Measurements from ENCODE around the gene PM20D2. TPM values are rescaled to one million over a fixed set of nuclear protein-coding genes. Genes with fewer than 3 reads are reported as not detected.

Gene PM20D2
- total RNA-seq, 1 experiment from 2014 or later: 4.9 TPM

DNA sequence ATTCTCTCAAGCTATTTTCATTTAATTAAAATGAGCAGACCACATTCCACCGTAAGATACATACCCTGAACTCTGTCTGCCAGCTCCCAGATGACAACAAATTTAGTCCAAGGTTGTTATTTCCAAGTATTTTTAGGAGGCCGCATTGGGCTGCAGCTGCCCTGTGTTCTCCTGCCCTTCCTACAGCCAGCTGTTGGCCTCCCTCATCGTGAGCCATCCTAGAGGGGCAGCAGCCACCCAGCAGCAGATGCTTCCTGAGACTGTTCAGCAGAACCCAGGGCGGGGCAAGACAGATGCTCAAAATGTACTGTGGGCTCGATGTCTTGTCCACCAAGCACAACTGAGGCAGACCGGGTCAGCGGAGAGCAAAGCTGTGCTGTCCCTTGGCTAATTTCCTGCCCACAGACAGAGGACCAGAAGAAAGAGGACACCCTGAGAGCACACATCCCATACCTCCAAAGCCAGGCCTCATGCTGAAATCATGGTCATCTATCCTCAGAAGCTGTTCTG is 54.9 kb downstream of the PM20D2 start:
- DNase-seq (ENCODE audit: low spot score): no peak

GRCh38 chr6:89204096-89204495 is 58.2 kb downstream of the PM20D2 start:
- no peak for DNase-seq (ENCODE audit: low spot score)

DNA sequence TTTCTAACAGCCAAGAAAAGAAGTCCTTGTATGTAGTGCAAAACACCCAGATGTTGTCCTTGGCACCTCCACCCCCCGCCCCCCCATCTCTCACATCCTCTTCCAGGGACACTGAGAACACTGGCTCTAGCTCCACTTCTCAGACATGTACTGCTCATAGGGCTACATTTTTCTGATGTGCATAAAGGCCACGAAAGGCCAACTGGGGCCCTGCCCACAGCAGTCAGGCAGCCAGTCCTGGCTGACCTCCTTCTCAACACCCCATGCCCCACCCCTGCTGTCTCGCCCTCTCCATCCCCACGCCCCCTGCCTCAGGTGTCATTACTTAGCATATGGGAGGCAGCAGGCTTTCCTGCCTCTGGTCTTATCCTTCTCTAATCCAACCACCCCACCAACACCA is 60.0 kb downstream of the PM20D2 start:
- no peak for DNase-seq (ENCODE audit: low spot score)

DNA sequence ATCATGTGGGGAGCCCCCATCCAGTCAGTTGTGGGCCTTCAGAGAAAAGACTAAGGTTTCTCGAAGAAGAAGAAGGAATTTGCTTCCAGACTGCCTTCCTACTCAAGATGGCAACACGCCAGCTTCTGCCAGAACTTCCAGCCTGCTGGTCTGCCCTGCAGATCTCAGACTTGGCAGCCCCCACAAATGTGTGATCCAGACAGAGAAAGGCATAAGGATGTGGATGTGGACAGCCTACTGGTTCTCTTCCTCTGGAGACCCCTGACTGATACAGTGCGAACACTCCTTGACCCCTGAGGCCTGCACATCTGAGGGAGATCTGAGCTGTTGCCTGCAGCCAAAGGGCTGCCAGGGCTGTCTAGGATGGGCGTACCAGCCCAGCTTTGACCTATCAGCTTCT is 62.7 kb downstream of the PM20D2 start:
- no peak for DNase-seq (ENCODE audit: low spot score)

DNA sequence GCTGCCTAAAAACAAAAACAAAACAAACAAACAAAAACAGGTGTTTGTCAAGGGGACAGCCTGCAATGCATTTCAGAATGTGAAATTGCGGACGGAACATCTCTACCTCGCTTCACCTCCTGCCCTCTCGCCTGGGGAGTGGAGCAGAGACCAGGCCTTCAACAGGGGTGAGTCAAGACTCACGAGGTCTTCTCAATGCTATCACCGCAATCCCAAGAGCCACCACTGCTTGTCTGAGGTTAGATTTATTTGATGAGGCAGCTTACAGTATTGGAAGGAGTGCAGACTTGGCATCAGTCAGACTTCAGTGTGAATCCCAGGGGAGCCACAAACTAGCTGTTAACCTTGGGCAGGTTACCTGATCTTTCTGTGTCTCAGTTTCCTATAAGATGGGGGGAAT is 63.6 kb downstream of the PM20D2 start:
- no peak for DNase-seq (ENCODE audit: low spot score)

GRCh38 chr6:89212472-89212871 is 66.6 kb downstream of the PM20D2 start:
- DNase-seq (ENCODE audit: low spot score): no peak

DNA sequence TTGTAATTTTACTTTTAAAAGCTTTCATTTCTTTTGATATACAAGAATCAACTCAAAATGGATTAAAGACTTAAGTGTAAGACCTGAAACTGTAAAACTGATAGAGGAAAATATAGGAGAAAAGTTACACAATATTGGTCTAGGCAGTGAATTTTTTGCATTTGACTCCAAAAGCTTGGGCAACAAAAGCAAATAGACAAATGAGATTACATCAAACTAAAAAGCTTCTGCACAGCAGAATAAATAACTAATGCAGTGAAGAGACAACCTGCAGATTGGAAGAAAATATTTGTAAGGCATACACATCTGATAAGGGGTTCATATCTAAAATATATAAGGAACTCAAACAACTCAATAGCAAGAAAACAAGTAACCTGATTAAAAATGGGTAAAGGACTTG is 68.3 kb downstream of the PM20D2 start:
- no peak for DNase-seq (ENCODE audit: low spot score)

Other genes starting within 250 kb of the PM20D2 start
- 16.1 and 18.2 TPM in 2 replicates for gene RNGTT, start 182.4 kb upstream of the PM20D2 start, total RNA-seq (2014; rRNA removed; shearing (Covaris generic))
- 22.7 and 24.3 TPM in 2 replicates for gene PNRC1, start 65.3 kb upstream of the PM20D2 start, total RNA-seq (2014; rRNA removed; shearing (Covaris generic))
- not detected in 2 replicates for gene SRSF12, start 28.0 kb upstream of the PM20D2 start, total RNA-seq (2014; rRNA removed; shearing (Covaris generic))
- not detected in 2 replicates for gene GABRR1, start 71.3 kb downstream of the PM20D2 start, total RNA-seq (2014; rRNA removed; shearing (Covaris generic))
- gene GABRR2, start 169.2 kb downstream of the PM20D2 start, total RNA-seq (2014; rRNA removed; shearing (Covaris generic)): 0.08 TPM in 1 of 2 replicates, not detected in the other
- gene UBE2J1, start 206.7 kb downstream of the PM20D2 start, total RNA-seq (2014; rRNA removed; shearing (Covaris generic)): 17.9 and 19.0 TPM in 2 replicates